Activated CD4-positive, CD25-positive, alpha-beta regulatory T cell treated with anti-CD3 and anti-CD28 coated beads, Interleukin-2, amount 50 U/mL, for 24 hours (primary cell): ENCODE measurements around the gene ASXL2.

Experiments
- ATAC-seq, 2 donors: fragments of 150-1000 bp; cut with Tn5 transposase; one replicate each; pipeline ENCODE4 v1.10.0; 2021; ENCODE audit warnings: mild to moderate bottlenecking in 1 of 2, moderate library complexity in 1 of 2

ASXL2 gene

DNA sequence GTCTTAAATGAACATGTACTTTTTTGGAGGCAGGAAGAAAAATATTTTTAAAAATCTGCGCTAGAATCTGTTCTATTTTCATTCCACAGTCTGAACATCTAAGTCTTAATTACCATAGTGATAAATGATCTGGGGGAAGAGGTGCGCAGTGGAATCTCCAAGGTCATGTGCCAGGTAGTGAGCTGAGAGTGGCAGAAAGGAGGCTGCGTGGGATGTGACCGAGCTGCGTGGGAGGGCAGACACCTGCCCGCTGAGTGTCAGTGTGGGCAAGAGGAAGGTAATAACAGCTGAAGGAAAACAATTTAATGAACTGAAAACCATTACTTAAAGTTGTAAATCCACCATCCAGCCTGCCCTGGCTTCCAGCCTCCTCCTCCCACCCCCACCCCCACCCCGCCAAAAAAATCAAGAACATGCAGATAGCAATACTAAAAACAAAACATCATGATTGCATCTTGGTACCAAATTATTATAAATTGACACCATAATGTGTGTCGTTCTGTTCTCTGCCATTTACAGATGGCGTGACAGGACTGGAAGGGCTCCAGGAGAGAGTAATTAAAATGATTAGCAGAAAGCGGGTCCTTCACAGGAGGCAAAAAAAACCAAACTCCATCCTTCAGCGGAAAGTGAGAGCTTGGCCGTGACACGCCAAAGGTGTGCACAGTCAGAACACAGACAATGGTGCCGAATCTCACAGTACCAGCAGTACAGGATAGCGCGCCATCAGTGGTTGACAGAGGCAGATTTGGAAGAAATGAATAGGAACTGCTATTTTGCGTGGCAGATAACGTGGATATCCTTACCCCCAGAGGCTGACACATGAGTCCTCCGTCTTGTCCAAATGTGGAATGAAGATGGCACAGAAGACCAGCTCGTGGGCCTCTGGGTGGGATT, 193.5 kb downstream of the ASXL2 start:
- ATAC-seq: peak in 1 of 2 donors; percentile 36
